CD14-positive monocyte (primary cell): ENCODE measurements around the gene TERC. TPM values are rescaled to one million over a fixed set of nuclear protein-coding genes. Genes with fewer than 3 reads are reported as not detected.
"Not testable (repeated sequence)": the region's sequence is repeated elsewhere in the genome, so short reads cannot be mapped to it uniquely, and the experiment has no call there.

Experiments used
- DNase-seq, 3 donors: peaks; one replicate each; pipeline ENCODE4 v3.0.0-alpha.2; 2011 to 2022
- H2AFZ ChIP-seq: 2 replicates; pipeline ENCODE4 v1.6.0; 2012; ENCODE audit warnings: mild to moderate bottlenecking, low read depth, low read length, inconsistent platforms; ENCODE audit not compliant: insufficient read depth, poor library complexity, severe bottlenecking
- H3K27ac ChIP-seq, 2 donors: 1 replicate in 1 of 2; 2 replicates in 1 of 2; pipeline ENCODE4 v1.5.1; 2012 to 2013; ENCODE audit warnings: low read length in 2 of 2, control low read depth in 1 of 2, inconsistent platforms in 1 of 2, low read depth in 1 of 2, mild to moderate bottlenecking in 1 of 2
- H3K27me3 ChIP-seq, 2 donors: one replicate each; pipeline versions ENCODE4 v1.6.0 to v1.6.1; 2011 to 2013; ENCODE audit warnings: low read length in 2 of 2; ENCODE audit not compliant: control insufficient read depth in 2 of 2, insufficient read depth in 2 of 2
- H3K36me3 ChIP-seq, 2 donors: replicated peaks in 1 of 2; 1 replicate in 1 of 2; 2 replicates in 1 of 2; pipeline versions ENCODE4 v1.5.1 to v1.6.1; 2012 to 2013; ENCODE audit warnings: low read length in 2 of 2, control low read depth in 1 of 2, inconsistent platforms in 1 of 2, mild to moderate bottlenecking in 1 of 2; ENCODE audit not compliant: insufficient read depth in 2 of 2, control insufficient read depth in 1 of 2
- H3K4me1 ChIP-seq, 2 donors: 1 replicate in 1 of 2; 2 replicates in 1 of 2; pipeline versions ENCODE4 v1.5.1 to v1.6.1; 2012 to 2013; ENCODE audit warnings: low read length in 2 of 2, control low read depth in 1 of 2, inconsistent platforms in 1 of 2, mild to moderate bottlenecking in 1 of 2, moderate library complexity in 1 of 2; ENCODE audit not compliant: insufficient read depth in 2 of 2, control insufficient read depth in 1 of 2
- H3K4me2 ChIP-seq: replicated peaks from 2 replicates; pipeline ENCODE3; 2012; ENCODE audit warnings: low read length, moderate library complexity, mild to moderate bottlenecking; ENCODE audit not compliant: poor library complexity, severe bottlenecking; ENCODE audit errors: extremely low read depth
- H3K4me3 ChIP-seq, 3 experiments: fragments of 200-600 bp in 1 of 3; sonication (generic) in 1 of 3; replicated peaks in 1 of 3; 1 replicate in 2 of 3; 2 replicates in 1 of 3; pipeline ENCODE4 v1.5.1; 2011 to 2013; ENCODE audit warnings: low read length in 3 of 3, mild to moderate bottlenecking in 3 of 3, control low read depth in 2 of 3, low read depth in 2 of 3, inconsistent platforms in 1 of 3, moderate library complexity in 1 of 3
- H3K79me2 ChIP-seq: 2 replicates; pipeline ENCODE4 v1.6.0; 2012; ENCODE audit warnings: mild to moderate bottlenecking, control low read depth, inconsistent platforms, low read length, moderate library complexity; ENCODE audit not compliant: insufficient read depth
- H3K9ac ChIP-seq: 2 replicates; pipeline ENCODE4 v1.6.0; 2017; ENCODE audit warnings: low read length, mild to moderate bottlenecking; ENCODE audit not compliant: insufficient read depth, poor library complexity, severe bottlenecking
- H3K9me3 ChIP-seq, 2 donors: replicated peaks in 1 of 2; 1 replicate in 1 of 2; 2 replicates in 1 of 2; pipeline versions ENCODE4 v1.5.1 to v1.6.1; 2012 to 2013; ENCODE audit warnings: low read length in 2 of 2, control low read depth in 1 of 2; ENCODE audit not compliant: control insufficient read depth in 1 of 2, insufficient read depth in 1 of 2
- H4K20me1 ChIP-seq: 2 replicates; pipeline ENCODE4 v1.6.0; 2012; ENCODE audit warnings: mild to moderate bottlenecking, low read length, control low read depth, moderate library complexity; ENCODE audit not compliant: insufficient read depth
- H3K27ac Mint-ChIP-seq, 7 donors: one replicate each; pipeline ENCODE4 v1.8.0; 2020; ENCODE audit warnings: mild to moderate bottlenecking in 7 of 7, mixed read lengths in 7 of 7, moderate library complexity in 6 of 7, inconsistent platforms in 2 of 7
- H3K27me3 Mint-ChIP-seq, 3 donors: one replicate each; pipeline ENCODE4 v1.8.0; 2021 to 2022; ENCODE audit warnings: low read depth in 3 of 3, mild to moderate bottlenecking in 3 of 3, mixed read lengths in 3 of 3, moderate library complexity in 3 of 3, inconsistent platforms in 1 of 3
- H3K36me3 Mint-ChIP-seq, 2 donors: one replicate each; pipeline ENCODE4 v1.8.0; 2020; ENCODE audit warnings: mixed read lengths in 2 of 2, inconsistent platforms in 1 of 2, mild to moderate bottlenecking in 1 of 2
- H3K4me1 Mint-ChIP-seq: one replicate; pipeline ENCODE4 v1.8.0; 2020; ENCODE audit warnings: mild to moderate bottlenecking, mixed read lengths
- H3K4me3 Mint-ChIP-seq, 2 donors: one replicate each; pipeline ENCODE4 v1.8.0; 2020; ENCODE audit warnings: mild to moderate bottlenecking in 2 of 2, mixed read lengths in 2 of 2, moderate library complexity in 1 of 2
- H3K9me3 Mint-ChIP-seq, 7 donors: one replicate each; pipeline ENCODE4 v1.8.0; 2020 to 2022; ENCODE audit warnings: mixed read lengths in 7 of 7, mild to moderate bottlenecking in 6 of 7, moderate library complexity in 6 of 7, inconsistent platforms in 2 of 7
- CTCF ChIP-seq: fragments of 200-600 bp; IDR thresholded peaks from one replicate; pipeline ENCODE4 v1.8.0; 2022; ENCODE audit warnings: antibody characterized with exemption, mild to moderate bottlenecking
- WGBS: methylation state at CpG from one replicate; pipeline ENCODE4 v1.1.5; 2013; ENCODE audit warnings: missing lambda C conversion rate; ENCODE audit not compliant: insufficient coverage; 5-methylcytosine and 5-hydroxymethylcytosine counted together
- intact Hi-C, 2 donors: fragments of 100-400 bp; cut with micrococcal nuclease; formaldehyde crosslinking; loops; one replicate each; pipeline versions ENCODE4 v1.15.0 to v1.15.1; 2023
- polyA plus RNA-seq, 3 donors: library from polyadenylated mRNA; depleted of rRNA in 1 of 3; unstranded in 2 of 3; stranded (reverse) in 1 of 3; fragments of 300-500 nt in 2 of 3; fragments of >200 nt in 1 of 3; fragmentation: Illumina TruSeq in 2 of 3; gene quantifications; 1 replicate in 2 of 3; 2 replicates in 1 of 3; pipeline ENCODE4 v1.2.3, GENCODE V29; 2012 to 2021

TERC gene
- polyA plus RNA-seq, 3 donors = 0.33 to 0.76 TPM; not detected in 1

- Mint-ChIP-seq H3K36me3 (no peaks in the 10 kb centered on the region), H3K9me3 (no peaks in the 10 kb centered on the region), H3K4me1 (peaks cover 4% of the 10 kb centered on the region), H3K27ac (no peak overlapping the region), H3K4me3 (no peak overlapping the region), H3K27me3 (peaks cover 3 to 5% (median 3%) of the 10 kb centered on the region in 3 donors)
- H3K4me3 ChIP-seq = no peak overlapping the region
- no peaks in the 10 kb centered on the region for H3K9me3 ChIP-seq
- WGBS = no CpG with 5 or more reads among the region's 1 CpG
- no peak overlapping the region for H3K27ac ChIP-seq
- no peak overlapping the region for H3K4me2 ChIP-seq
- no peak for DNase-seq
- no peaks in the 10 kb centered on the region for H3K27me3 ChIP-seq
- no peaks in the 10 kb centered on the region for H3K36me3 ChIP-seq
- TF ChIP-seq CTCF = no peak
- no peaks in the 10 kb centered on the region for H4K20me1 ChIP-seq
- H3K9ac ChIP-seq = no peak overlapping the region
- no peaks in the 10 kb centered on the region for H3K4me1 ChIP-seq
- intact Hi-C loops = no loop called here
- H2AFZ ChIP-seq = no peak overlapping the region
- no peaks in the 10 kb centered on the region for H3K79me2 ChIP-seq
Measured at GRCh38 chr3:169744366-169745054, 20.4 kb downstream of the TERC start.

GRCh38 chr3:169739067-169739466 lies 25.8 kb downstream of the TERC start:
- WGBS = no CpG with 5 or more reads among the region's 2 CpGs
- Histone ChIP-seq H3K9ac (no peak overlapping the region), H3K79me2 (no peaks in the 10 kb centered on the region), H3K9me3 (no peaks in the 10 kb centered on the region), H2AFZ (no peak overlapping the region), H3K4me3 (no peak overlapping the region), H3K4me1 (no peaks in the 10 kb centered on the region), H3K27ac (no peak overlapping the region), H3K4me2 (no peak overlapping the region), H3K36me3 (no peaks in the 10 kb centered on the region), H3K27me3 (no peaks in the 10 kb centered on the region), H4K20me1 (no peaks in the 10 kb centered on the region)
- Mint-ChIP-seq H3K27me3 (peaks cover 1 to 3% (median 2%) of the 10 kb centered on the region in 3 donors), H3K4me3 (no peak overlapping the region), H3K9me3 (peaks cover 0 to 17% (median 4%) of the 10 kb centered on the region in 7 donors), H3K4me1 (no peaks in the 10 kb centered on the region), H3K36me3 (no peaks in the 10 kb centered on the region), H3K27ac (no peak overlapping the region)
- TF ChIP-seq CTCF = no peak
- DNase-seq = no peak
- intact Hi-C loops = no loop called here

GRCh38 chr3:169731857-169732256 lies 33.0 kb downstream of the TERC start:
- H3K27me3 ChIP-seq, H3K36me3 Mint-ChIP-seq, H3K4me3 Mint-ChIP-seq, H3K27ac ChIP-seq, H3K36me3 ChIP-seq, H3K27ac Mint-ChIP-seq, H3K79me2 ChIP-seq, H2AFZ ChIP-seq, H3K9me3 ChIP-seq, intact Hi-C loops, H3K27me3 Mint-ChIP-seq, H3K4me1 ChIP-seq, DNase-seq, H3K4me3 ChIP-seq, H3K4me2 ChIP-seq, H4K20me1 ChIP-seq, H3K4me1 Mint-ChIP-seq, H3K9ac ChIP-seq: not testable (repeated sequence)
- peaks cover 5 to 41% (median 18%) of the 10 kb centered on the region in 7 donors for H3K9me3 Mint-ChIP-seq
